ENCODE data around the gene PLXNB3.

GRCh38 chrX:153769865-153770600 lies 6.0 kb downstream of the PLXNB3 start:
- TF ChIP-seq, protein P1, sequence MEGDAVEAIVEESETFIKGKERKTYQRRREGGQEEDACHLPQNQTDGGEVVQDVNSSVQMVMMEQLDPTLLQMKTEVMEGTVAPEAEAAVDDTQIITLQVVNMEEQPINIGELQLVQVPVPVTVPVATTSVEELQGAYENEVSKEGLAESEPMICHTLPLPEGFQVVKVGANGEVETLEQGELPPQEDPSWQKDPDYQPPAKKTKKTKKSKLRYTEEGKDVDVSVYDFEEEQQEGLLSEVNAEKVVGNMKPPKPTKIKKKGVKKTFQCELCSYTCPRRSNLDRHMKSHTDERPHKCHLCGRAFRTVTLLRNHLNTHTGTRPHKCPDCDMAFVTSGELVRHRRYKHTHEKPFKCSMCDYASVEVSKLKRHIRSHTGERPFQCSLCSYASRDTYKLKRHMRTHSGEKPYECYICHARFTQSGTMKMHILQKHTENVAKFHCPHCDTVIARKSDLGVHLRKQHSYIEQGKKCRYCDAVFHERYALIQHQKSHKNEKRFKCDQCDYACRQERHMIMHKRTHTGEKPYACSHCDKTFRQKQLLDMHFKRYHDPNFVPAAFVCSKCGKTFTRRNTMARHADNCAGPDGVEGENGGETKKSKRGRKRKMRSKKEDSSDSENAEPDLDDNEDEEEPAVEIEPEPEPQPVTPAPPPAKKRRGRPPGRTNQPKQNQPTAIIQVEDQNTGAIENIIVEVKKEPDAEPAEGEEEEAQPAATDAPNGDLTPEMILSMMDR (IDR thresholded peaks at IDR 0.05), result no peak
- no peak for TF ChIP-seq POLR2A (IDR thresholded peaks at IDR 0.05)

All from adrenal gland (tissue), 5 donors.